RWPE1 (cell line): ENCODE results near the gene KIF2C.

Experiments
- CTCF ChIA-PET: fragments of 350-600 bp; sonication (Branson Sonifier 250); formaldehyde crosslinking; extraction: SDS; loops from one replicate; lab custom pipeline; 2021; lab: Yijun Ruan, JAX
- POLR2A ChIA-PET: fragments of 400-600 bp; formaldehyde crosslinking; extraction: SDS; loops from one replicate; lab custom pipeline; 2020; ENCODE audit warnings: antibody characterized with exemption; ENCODE audit not compliant: low non-redundant PET; lab: Yijun Ruan, JAX
- DNase-seq: peaks from one replicate; pipeline ENCODE4 v3.0.0; 2012; ENCODE audit warnings: low spot score
- H3K27ac ChIP-seq: fragments of 450-650 bp; 2 replicates; pipeline ENCODE4 v1.5.1; 2017
- CTCF ChIP-seq: fragments of 450-650 bp; conservative IDR thresholded peaks from 2 replicates; pipeline ENCODE4 v1.5.1; 2017; ENCODE audit warnings: low read depth, mild to moderate bottlenecking

The KIF2C gene

GRCh38 chr1:44776730-44777068 lies 37.1 kb downstream of the KIF2C start:
- no peak for DNase-seq
- TF ChIP-seq CTCF = no peak
- H3K27ac ChIP-seq = peak overlapping the region; percentile 89
- ChIA-PET POLR2A (no interaction called here), CTCF (interaction anchor here (0.7 kb wide), 1 partner anchor 37 kb away, joined by 4 read pairs; no protein-coding TSS in a partner anchor)

GRCh38 chr1:44777547-44777946 lies 37.9 kb downstream of the KIF2C start:
- POLR2A ChIA-PET = no interaction called here
- H3K27ac ChIP-seq = peak overlapping the region; percentile 89

GRCh38 chr1:44777969-44778635 lies 38.5 kb downstream of the KIF2C start:
- ChIA-PET CTCF (interaction anchor here (0.6 kb wide), 1 partner anchor 214 kb away, joined by 5 read pairs; no protein-coding TSS in a partner anchor), POLR2A (no interaction called here)
- H3K27ac ChIP-seq = peak overlapping the region; percentile 89
- no peak for DNase-seq
- no peak for TF ChIP-seq CTCF

More at GRCh38 chr1:44777547-44777946, 37.9 kb downstream of the KIF2C start:
- CTCF ChIA-PET = interaction anchor here (0.6 kb wide), 1 partner anchor 214 kb away, joined by 5 read pairs; no protein-coding TSS in a partner anchor
- no peak for DNase-seq
- TF ChIP-seq CTCF = no peak

GRCh38 chr1:44778705-44779576 lies 39.3 kb downstream of the KIF2C start:
- POLR2A ChIA-PET = no interaction called here
- no peak for TF ChIP-seq CTCF
- CTCF ChIA-PET = no interaction called here
- H3K27ac ChIP-seq = peak overlapping the region; percentile 89
- DNase-seq = no peak

- no peak for DNase-seq
- no peak for TF ChIP-seq CTCF
- ChIA-PET POLR2A (interaction anchor here (0.6 kb wide), 1 partner anchor 720 kb away, joined by 10 read pairs; no protein-coding TSS in a partner anchor), CTCF (interaction anchor here (1.2 kb wide), 1 partner anchor 28 kb away, joined by 4 read pairs; the partner anchor contains the start of gene BTBD19)
- H3K27ac ChIP-seq = peak overlapping the region; percentile 59
Measured at GRCh38 chr1:44780583-44781121, 41.0 kb downstream of the KIF2C start.

- DNase-seq = no peak
- no peak for TF ChIP-seq CTCF
- H3K27ac ChIP-seq = peak overlapping the region; percentile 19; the same call in 1 of the 2 replicates
- ChIA-PET CTCF (interaction anchor here (0.8 kb wide), 1 partner anchor 9 kb away, joined by 3 read pairs; no protein-coding TSS in a partner anchor), POLR2A (no interaction called here)
Measured at GRCh38 chr1:44783697-44784093, 44.1 kb downstream of the KIF2C start.
